Lung (tissue), 12 donors: ENCODE data around the gene MYO5C. TPM values are rescaled to one million over a fixed set of nuclear protein-coding genes. Genes with fewer than 3 reads are reported as not detected.
"Not testable (repeated sequence)": the region's sequence is repeated elsewhere in the genome, so short reads cannot be mapped to it uniquely, and the experiment has no call there.

Experiments used
- ATAC-seq: fragments of 200-7000 bp; cut with Tn5 transposase; one replicate; pipeline ENCODE4 v1.9.1; 2020; ENCODE audit warnings: moderate number of reproducible peaks; ENCODE audit not compliant: insufficient read depth, low FRiP score
- DNase-seq, 3 donors: peaks; one replicate each; pipeline ENCODE4 v3.0.0-alpha.2; 2013 to 2017
- H3K27ac ChIP-seq, 2 donors: one replicate each; pipeline ENCODE4 v1.5.1; 2013; ENCODE audit warnings: mild to moderate bottlenecking in 2 of 2, moderate library complexity in 2 of 2, control low read depth in 1 of 2, inconsistent platforms in 1 of 2, low read depth in 1 of 2, low read length in 1 of 2
- H3K27me3 ChIP-seq, 3 donors: one replicate each; pipeline ENCODE4 v1.5.1; 2013; ENCODE audit warnings: low read length in 2 of 3; ENCODE audit not compliant: control insufficient read depth in 3 of 3, insufficient read depth in 3 of 3
- H3K36me3 ChIP-seq, 4 donors: one replicate each; pipeline ENCODE4 v1.5.1; 2013; ENCODE audit warnings: low read length in 4 of 4, mild to moderate bottlenecking in 1 of 4, moderate library complexity in 1 of 4; ENCODE audit not compliant: control insufficient read depth in 4 of 4, insufficient read depth in 4 of 4
- H3K4me1 ChIP-seq, 5 donors: one replicate each; pipeline ENCODE4 v1.5.1; 2013; ENCODE audit warnings: low read length in 5 of 5, mild to moderate bottlenecking in 2 of 5, moderate library complexity in 1 of 5; ENCODE audit not compliant: control insufficient read depth in 5 of 5, insufficient read depth in 5 of 5
- H3K4me3 ChIP-seq: one replicate; pipeline ENCODE4 v1.5.1; 2013; ENCODE audit warnings: mild to moderate bottlenecking, control low read depth, moderate library complexity
- H3K9ac ChIP-seq, 2 donors: one replicate each; pipeline ENCODE4 v1.5.1; 2013; ENCODE audit warnings: low read length in 2 of 2, control low read depth in 1 of 2; ENCODE audit not compliant: insufficient read depth in 1 of 2
- H3K9me3 ChIP-seq, 4 donors: one replicate each; pipeline ENCODE4 v1.5.1; 2013; ENCODE audit warnings: low read length in 3 of 4, mild to moderate bottlenecking in 1 of 4, moderate library complexity in 1 of 4; ENCODE audit not compliant: control insufficient read depth in 4 of 4, insufficient read depth in 3 of 4
- WGBS, 2 donors: extraction: QIAGEN DNeasy Blood & Tissue Kit; methylation state at CpG; one replicate each; pipeline ENCODE4 v1.1.7; 2013; 5-methylcytosine and 5-hydroxymethylcytosine counted together
- polyA plus RNA-seq, 2 donors: library from polyadenylated mRNA; stranded (reverse); fragments of 200-250 nt; gene quantifications; one replicate each; pipeline ENCODE4 v1.2.1, GENCODE V29; 2013
- total RNA-seq, 2 donors: library from RNA; depleted of rRNA in 1 of 2; stranded (reverse); fragments of >200 nt in 1 of 2; gene quantifications; one replicate each; pipeline ENCODE4 v1.2.1, GENCODE V29; 2014 to 2021
- TF ChIP-seq, protein P1 (sequence below): IDR thresholded peaks from 2 replicates; pipeline ENCODE4 v1.5.1; 2012; ENCODE audit warnings: mild to moderate bottlenecking; ENCODE audit errors: control extremely low read depth, extremely low read depth
- donor health status: control.
- donor health status: control.
- donor health status: Bipolar disorder and iron deficiency.
- donor health status: healthy.
- donor health status: DM: yes; HTN: yes; CAD: no.

MYO5C gene
- total and polyA plus RNA-seq, 4 donors = 11.1 to 70.1 (median 40.0) TPM

DNA sequence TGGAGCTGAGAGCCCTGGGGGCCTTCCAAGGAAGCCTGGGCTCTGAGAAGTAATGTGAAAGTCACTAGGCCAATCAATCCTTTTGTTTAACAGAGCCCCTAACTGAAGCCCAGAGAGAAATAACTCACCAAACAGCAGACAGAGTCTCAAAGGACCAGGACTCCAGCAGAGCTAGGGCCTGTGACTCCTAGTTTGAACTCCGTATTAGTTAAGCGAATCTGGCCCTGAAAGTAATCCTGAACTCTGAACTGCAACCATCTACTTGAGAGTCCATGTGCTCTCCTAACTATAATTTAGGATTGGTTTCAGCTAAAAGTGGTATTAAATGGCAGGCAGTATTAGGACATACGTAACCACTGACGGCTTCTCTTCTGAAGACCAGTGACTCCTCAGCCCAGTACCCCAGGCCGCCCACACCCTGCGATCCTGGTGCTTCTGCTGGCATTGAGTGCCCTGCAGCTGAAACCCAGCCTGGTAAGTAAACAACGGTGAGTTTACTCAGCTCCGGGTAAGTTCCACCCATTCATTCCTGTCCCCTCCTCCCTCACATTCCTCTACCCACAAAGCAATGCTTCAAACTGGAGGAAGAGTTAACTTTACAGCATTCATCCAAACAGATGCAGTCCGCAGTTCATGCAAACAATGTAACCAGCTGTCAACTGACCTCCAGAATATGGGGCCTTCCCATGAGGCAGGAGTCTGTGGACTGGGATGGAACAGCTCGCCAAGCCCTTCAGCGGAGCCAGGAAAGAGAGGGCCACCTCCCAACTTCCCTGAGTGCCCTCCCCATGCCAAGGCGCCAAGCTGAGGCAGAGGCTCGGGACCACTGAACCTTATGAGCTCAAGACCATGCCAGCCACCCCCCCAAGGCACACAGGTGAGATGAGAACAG, 7.3 kb downstream of the MYO5C start:
- Histone ChIP-seq H3K9ac (no peak overlapping the region), H3K27ac (peak overlapping the region in 1 of 2 donors; percentile 92), H3K4me3 (no peak overlapping the region)

DNA sequence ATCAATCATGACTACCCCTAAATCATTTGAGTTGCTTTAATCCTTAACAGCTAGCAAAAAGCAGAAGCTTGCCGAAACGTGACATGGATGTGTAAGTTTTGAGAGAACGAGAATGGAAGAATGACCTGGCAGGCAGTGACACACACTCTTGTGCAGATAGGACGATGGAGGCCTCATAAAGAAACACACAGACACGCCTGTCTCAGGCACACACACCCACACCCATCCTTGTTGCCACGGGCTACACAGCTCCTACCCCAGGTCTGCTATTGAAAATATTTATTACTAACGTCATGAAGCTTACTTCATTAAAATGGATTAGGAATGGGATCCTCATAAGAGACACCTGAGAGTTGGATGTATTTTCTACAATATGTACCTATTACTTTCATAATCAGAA, 8.5 kb downstream of the MYO5C start:
- peak overlapping the region in 1 of 2 donors; percentile 85 for H3K27ac ChIP-seq
- H3K4me3 ChIP-seq = no peak overlapping the region
- H3K9me3 ChIP-seq = no peaks in the 10 kb centered on the region
- H3K27me3 ChIP-seq = no peaks in the 10 kb centered on the region
- WGBS, 2 donors = 68 to 82% methylated on average over 7 of the region's 7 CpGs
- H3K36me3 ChIP-seq = no peaks in the 10 kb centered on the region
- H3K4me1 ChIP-seq = peaks cover 0 to 8% (median 0%) of the 10 kb centered on the region in 5 donors
- no peak for ATAC-seq
- no peak overlapping the region for H3K9ac ChIP-seq
- DNase-seq = no peak
- TF ChIP-seq, protein P1, sequence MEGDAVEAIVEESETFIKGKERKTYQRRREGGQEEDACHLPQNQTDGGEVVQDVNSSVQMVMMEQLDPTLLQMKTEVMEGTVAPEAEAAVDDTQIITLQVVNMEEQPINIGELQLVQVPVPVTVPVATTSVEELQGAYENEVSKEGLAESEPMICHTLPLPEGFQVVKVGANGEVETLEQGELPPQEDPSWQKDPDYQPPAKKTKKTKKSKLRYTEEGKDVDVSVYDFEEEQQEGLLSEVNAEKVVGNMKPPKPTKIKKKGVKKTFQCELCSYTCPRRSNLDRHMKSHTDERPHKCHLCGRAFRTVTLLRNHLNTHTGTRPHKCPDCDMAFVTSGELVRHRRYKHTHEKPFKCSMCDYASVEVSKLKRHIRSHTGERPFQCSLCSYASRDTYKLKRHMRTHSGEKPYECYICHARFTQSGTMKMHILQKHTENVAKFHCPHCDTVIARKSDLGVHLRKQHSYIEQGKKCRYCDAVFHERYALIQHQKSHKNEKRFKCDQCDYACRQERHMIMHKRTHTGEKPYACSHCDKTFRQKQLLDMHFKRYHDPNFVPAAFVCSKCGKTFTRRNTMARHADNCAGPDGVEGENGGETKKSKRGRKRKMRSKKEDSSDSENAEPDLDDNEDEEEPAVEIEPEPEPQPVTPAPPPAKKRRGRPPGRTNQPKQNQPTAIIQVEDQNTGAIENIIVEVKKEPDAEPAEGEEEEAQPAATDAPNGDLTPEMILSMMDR = no peak

More for the DNA sequence above, 7.3 kb downstream of the MYO5C start:
- 64 to 81% methylated on average over 13 of the region's 13 CpGs for WGBS, 2 donors
- Histone ChIP-seq H3K27me3 (no peaks in the 10 kb centered on the region), H3K9me3 (no peaks in the 10 kb centered on the region), H3K36me3 (no peaks in the 10 kb centered on the region), H3K4me1 (peaks cover 0 to 16% (median 0%) of the 10 kb centered on the region in 5 donors)
- TF ChIP-seq, protein P1 = no peak
- peak; percentile 71 for ATAC-seq
- DNase-seq = peak; percentile 64 to 83 (median 73)

DNA sequence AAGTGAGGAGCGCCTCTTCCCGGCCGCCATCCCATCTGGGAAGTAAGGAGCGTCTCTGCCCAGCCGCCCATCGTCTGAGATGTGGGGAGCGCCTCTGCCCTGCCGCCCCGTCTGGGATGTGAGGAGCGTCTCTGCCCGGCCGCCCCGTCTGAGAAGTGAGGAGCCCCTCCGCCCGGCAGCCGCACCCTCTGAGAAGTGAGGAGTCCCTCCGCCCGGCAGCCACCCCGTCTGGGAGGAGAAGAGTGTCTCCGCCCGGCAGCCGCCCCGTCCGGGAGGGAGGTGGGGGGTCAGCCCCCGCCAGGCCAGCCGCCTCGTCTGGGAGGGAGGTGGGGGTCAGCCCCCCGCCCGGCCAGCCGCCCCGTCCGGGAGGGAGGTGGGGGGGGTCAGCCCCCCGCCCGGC, 9.7 kb downstream of the MYO5C start:
- DNase-seq, H3K9ac ChIP-seq: not testable (repeated sequence)

DNA sequence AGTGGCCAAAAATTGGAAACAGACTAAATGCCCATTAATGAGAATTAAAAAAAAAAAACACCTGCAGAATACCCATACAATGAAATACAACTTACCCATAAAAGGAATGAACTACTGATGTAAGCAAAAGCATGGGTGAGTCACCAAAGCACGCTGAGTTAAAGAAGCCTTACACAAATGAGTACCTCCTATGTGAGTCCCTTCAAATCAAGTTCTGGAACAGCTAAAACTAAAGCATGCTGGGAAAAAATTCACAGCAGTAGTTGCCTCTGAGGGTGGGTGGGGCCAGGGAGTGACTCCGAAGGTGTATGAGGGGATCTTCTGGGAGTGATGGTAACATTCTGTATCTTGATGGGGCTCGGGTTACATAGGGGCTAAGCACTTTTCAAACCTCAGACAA, 11.4 kb downstream of the MYO5C start:
- TF ChIP-seq, protein P1 = no peak
- no peak for DNase-seq

More for the DNA sequence above, 9.7 kb downstream of the MYO5C start:
- H3K27me3 ChIP-seq, H3K4me1 ChIP-seq, H3K36me3 ChIP-seq, H3K27ac ChIP-seq, ATAC-seq, H3K9me3 ChIP-seq, H3K4me3 ChIP-seq: not testable (repeated sequence)
- 85 to 96% methylated on average over 25 to 32 of the region's 34 CpGs for WGBS, 2 donors

More for the DNA sequence above, 11.4 kb downstream of the MYO5C start:
- ATAC-seq = no peak
- Histone ChIP-seq H3K9ac (no peak overlapping the region), H3K4me3 (no peak overlapping the region), H3K9me3 (peaks cover 0 to 2% (median 0%) of the 10 kb centered on the region in 4 donors), H3K4me1 (peaks cover 0 to 8% (median 0%) of the 10 kb centered on the region in 5 donors), H3K27me3 (no peaks in the 10 kb centered on the region), H3K27ac (no peak overlapping the region), H3K36me3 (no peaks in the 10 kb centered on the region)
- 75 to 91% methylated on average over 3 of the region's 3 CpGs for WGBS, 2 donors
